NCI-H2227 (cell line): ENCODE results near the gene GPR18.
"Not testable (repeated sequence)": the region's sequence is repeated elsewhere in the genome, so short reads cannot be mapped to it uniquely, and the experiment has no call there.

Experiments used
- DNase-seq: peaks from one replicate; lab custom pipeline; 2025; ENCODE audit not compliant: unreplicated experiment; lab: John Stamatoyannopoulos, UW

Gene GPR18

GRCh38 chr13:99211421-99212035 is 46.7 kb downstream of the GPR18 start:
- no peak for DNase-seq

- DNase-seq, result not testable (repeated sequence)
Observed at GRCh38 chr13:99210627-99211026, 47.6 kb downstream of the GPR18 start.

- DNase-seq, result no peak
Observed at GRCh38 chr13:99208845-99209527, 49.2 kb downstream of the GPR18 start.

GRCh38 chr13:99208185-99208584 is 50.0 kb downstream of the GPR18 start:
- DNase-seq, result no peak

GRCh38 chr13:99207511-99207910 is 50.7 kb downstream of the GPR18 start:
- DNase-seq, result no peak

- no peak for DNase-seq
Observed at GRCh38 chr13:99206873-99207272, 51.3 kb downstream of the GPR18 start.

- DNase-seq, result no peak
Observed at GRCh38 chr13:99206226-99206625, 52.0 kb downstream of the GPR18 start.

- DNase-seq, result no peak
Observed at GRCh38 chr13:99205621-99206220, 52.5 kb downstream of the GPR18 start.
